Nephron progenitor cell (in vitro differentiated cells): ENCODE measurements around the gene AOAH.

Source experiments
- DNase-seq: peaks from one replicate; pipeline ENCODE4 v3.0.0; 2021
- H3K27ac Mint-ChIP-seq: 2 replicates; pipeline ENCODE4 v1.8.0; 2021; ENCODE audit warnings: mild to moderate bottlenecking, moderate library complexity, mixed read lengths
- H3K27me3 Mint-ChIP-seq: 2 replicates; pipeline ENCODE4 v1.8.0; 2021; ENCODE audit warnings: mild to moderate bottlenecking, low read depth, mixed read lengths; ENCODE audit not compliant: poor library complexity
- H3K36me3 Mint-ChIP-seq: 2 replicates; pipeline ENCODE4 v1.8.0; 2021; ENCODE audit warnings: low read depth, mixed read lengths
- H3K4me1 Mint-ChIP-seq: 2 replicates; pipeline ENCODE4 v1.8.0; 2021; ENCODE audit warnings: mixed read lengths
- H3K4me3 Mint-ChIP-seq: 2 replicates; pipeline ENCODE4 v1.8.0; 2021; ENCODE audit warnings: mild to moderate bottlenecking, moderate library complexity, mixed read lengths
- H3K9me3 Mint-ChIP-seq: 2 replicates; pipeline ENCODE4 v1.8.0; 2021; ENCODE audit warnings: mild to moderate bottlenecking, moderate library complexity, mixed read lengths
- TF ChIP-seq, protein P1 (sequence below): fragments of 200-600 bp; sonication (generic); IDR thresholded peaks from 2 replicates; pipeline ENCODE4 v1.5.0; 2021; ENCODE audit warnings: antibody characterized with exemption

The AOAH gene

GRCh38 chr7:36605261-36606051 lies 118.8 kb downstream of the AOAH start:
- H3K36me3 Mint-ChIP-seq, result no peaks in the 10 kb centered on the region
- H3K9me3 Mint-ChIP-seq, result no peaks in the 10 kb centered on the region
- DNase-seq, result no peak
- peaks cover 50% of the 10 kb centered on the region for H3K4me1 Mint-ChIP-seq
- no peak overlapping the region for H3K4me3 Mint-ChIP-seq
- peak overlapping the region; percentile 13 for H3K27ac Mint-ChIP-seq
- TF ChIP-seq, protein P1, sequence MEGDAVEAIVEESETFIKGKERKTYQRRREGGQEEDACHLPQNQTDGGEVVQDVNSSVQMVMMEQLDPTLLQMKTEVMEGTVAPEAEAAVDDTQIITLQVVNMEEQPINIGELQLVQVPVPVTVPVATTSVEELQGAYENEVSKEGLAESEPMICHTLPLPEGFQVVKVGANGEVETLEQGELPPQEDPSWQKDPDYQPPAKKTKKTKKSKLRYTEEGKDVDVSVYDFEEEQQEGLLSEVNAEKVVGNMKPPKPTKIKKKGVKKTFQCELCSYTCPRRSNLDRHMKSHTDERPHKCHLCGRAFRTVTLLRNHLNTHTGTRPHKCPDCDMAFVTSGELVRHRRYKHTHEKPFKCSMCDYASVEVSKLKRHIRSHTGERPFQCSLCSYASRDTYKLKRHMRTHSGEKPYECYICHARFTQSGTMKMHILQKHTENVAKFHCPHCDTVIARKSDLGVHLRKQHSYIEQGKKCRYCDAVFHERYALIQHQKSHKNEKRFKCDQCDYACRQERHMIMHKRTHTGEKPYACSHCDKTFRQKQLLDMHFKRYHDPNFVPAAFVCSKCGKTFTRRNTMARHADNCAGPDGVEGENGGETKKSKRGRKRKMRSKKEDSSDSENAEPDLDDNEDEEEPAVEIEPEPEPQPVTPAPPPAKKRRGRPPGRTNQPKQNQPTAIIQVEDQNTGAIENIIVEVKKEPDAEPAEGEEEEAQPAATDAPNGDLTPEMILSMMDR, result no peak
- H3K27me3 Mint-ChIP-seq, result peaks cover 6% of the 10 kb centered on the region

- DNase-seq, result no peak
- Mint-ChIP-seq H3K27me3 (peaks cover 7% of the 10 kb centered on the region), H3K9me3 (no peaks in the 10 kb centered on the region), H3K4me3 (no peak overlapping the region), H3K36me3 (no peaks in the 10 kb centered on the region), H3K27ac (no peak overlapping the region), H3K4me1 (peaks cover 56% of the 10 kb centered on the region)
- TF ChIP-seq, protein P1, result no peak
Observed at GRCh38 chr7:36604806-36605205, 119.5 kb downstream of the AOAH start.

- Mint-ChIP-seq H3K27ac (peak overlapping the region; percentile 46), H3K9me3 (no peaks in the 10 kb centered on the region), H3K36me3 (no peaks in the 10 kb centered on the region), H3K27me3 (peaks cover 10% of the 10 kb centered on the region), H3K4me3 (no peak overlapping the region), H3K4me1 (peaks cover 56% of the 10 kb centered on the region)
- no peak for DNase-seq
- TF ChIP-seq, protein P1, result no peak
Observed at GRCh38 chr7:36602934-36603887, 121.1 kb downstream of the AOAH start.

GRCh38 chr7:36602511-36602910 lies 121.8 kb downstream of the AOAH start:
- H3K36me3 Mint-ChIP-seq, result no peaks in the 10 kb centered on the region
- no peak overlapping the region for H3K27ac Mint-ChIP-seq
- peaks cover 49% of the 10 kb centered on the region for H3K4me1 Mint-ChIP-seq

GRCh38 chr7:36601601-36602000 lies 122.7 kb downstream of the AOAH start:
- peaks cover 40% of the 10 kb centered on the region for H3K4me1 Mint-ChIP-seq
- H3K27ac Mint-ChIP-seq, result no peak overlapping the region

More at GRCh38 chr7:36602511-36602910, 121.8 kb downstream of the AOAH start:
- Mint-ChIP-seq H3K9me3 (no peaks in the 10 kb centered on the region), H3K4me3 (no peak overlapping the region), H3K27me3 (peaks cover 10% of the 10 kb centered on the region)
- no peak for DNase-seq
- TF ChIP-seq, protein P1, result no peak

More at GRCh38 chr7:36601601-36602000, 122.7 kb downstream of the AOAH start:
- TF ChIP-seq, protein P1, result no peak
- no peaks in the 10 kb centered on the region for H3K9me3 Mint-ChIP-seq
- no peak for DNase-seq
- H3K4me3 Mint-ChIP-seq, result no peak overlapping the region
- peaks cover 3% of the 10 kb centered on the region for H3K27me3 Mint-ChIP-seq
- H3K36me3 Mint-ChIP-seq, result no peaks in the 10 kb centered on the region
